Measurements from ENCODE around the gene RGS17. TPM values are rescaled to one million over a fixed set of nuclear protein-coding genes. Genes with fewer than 3 reads are reported as not detected.

The RGS17 gene
- 27.5 and 35.9 TPM in 2 replicates for total RNA-seq

GRCh38 chr6:153131037-153131981, at the start of gene RGS17:
RGS17 (minus strand) TSS chr6:153131282; CDS start chr6:153044018, 87,264 bp downstream.

GRCh38 chr6:153002613-153003365, 128.3 kb downstream of the RGS17 start, which contains the start of gene MTRF1L:
MTRF1L (minus strand) TSS chr6:153002709; CDS start chr6:153002685, 24 bp downstream.

GRCh38 chr6:152982904-152983636, 148.0 kb downstream of the RGS17 start, which contains the start of gene FBXO5:
FBXO5 (minus strand) TSS chr6:152983041; CDS start chr6:152982959, 82 bp downstream.

Other genes starting within 250 kb of the RGS17 start
- 10.9 and 34.6 TPM in 2 replicates for gene FBXO5, start 148.2 kb downstream of the RGS17 start, total RNA-seq
- gene MTRF1L, start 128.6 kb downstream of the RGS17 start, total RNA-seq, result 15.9 and 20.3 TPM in 2 replicates

Data from uterine smooth muscle cell (primary cell).